Endodermal cell (in vitro differentiated cells): Measurements from ENCODE around the gene TBRG4. TPM values are rescaled to one million over a fixed set of nuclear protein-coding genes. Genes with fewer than 3 reads are reported as not detected.

Source experiments
- DNase-seq: peaks from one replicate; pipeline ENCODE4 v3.0.0-alpha.2; 2017
- H3K27ac ChIP-seq: 2 replicates; pipeline ENCODE4 v1.5.1; 2013; ENCODE audit warnings: mild to moderate bottlenecking, low read depth, low read length, moderate library complexity
- H3K27me3 ChIP-seq: 2 replicates; pipeline ENCODE4 v1.6.1; 2013; ENCODE audit warnings: mild to moderate bottlenecking, low read length, moderate library complexity; ENCODE audit not compliant: insufficient read depth, control insufficient read depth, poor library complexity, severe bottlenecking
- H3K36me3 ChIP-seq: 2 replicates; pipeline ENCODE4 v1.7.0; 2013; ENCODE audit warnings: mild to moderate bottlenecking, low read length, moderate library complexity; ENCODE audit not compliant: control insufficient read depth, insufficient read depth
- H3K4me1 ChIP-seq: one replicate; pipeline ENCODE4 v1.7.0; 2013; ENCODE audit warnings: low read length; ENCODE audit not compliant: control insufficient read depth, insufficient read depth
- H3K4me3 ChIP-seq: 2 replicates; pipeline ENCODE4 v1.5.1; 2013; ENCODE audit warnings: mild to moderate bottlenecking, low read length, moderate library complexity
- H3K9ac ChIP-seq: 2 replicates; pipeline ENCODE4 v1.6.1; 2013; ENCODE audit warnings: mild to moderate bottlenecking, low read length, moderate library complexity; ENCODE audit not compliant: poor library complexity, severe bottlenecking; ENCODE audit errors: extremely low read depth
- H3K9me3 ChIP-seq: 2 replicates; pipeline ENCODE4 v1.6.1; 2013; ENCODE audit warnings: mild to moderate bottlenecking, low read length, moderate library complexity; ENCODE audit not compliant: control insufficient read depth
- H3K27ac Mint-ChIP-seq: 2 replicates; pipeline ENCODE4 v1.8.0; 2020; ENCODE audit warnings: mixed read lengths
- H3K27me3 Mint-ChIP-seq: 2 replicates; pipeline ENCODE4 v1.8.0; 2021; ENCODE audit warnings: mild to moderate bottlenecking, mixed read lengths; ENCODE audit not compliant: insufficient read depth
- H3K36me3 Mint-ChIP-seq: 2 replicates; pipeline ENCODE4 v1.8.0; 2020; ENCODE audit warnings: low read depth, mixed read lengths
- H3K4me1 Mint-ChIP-seq: 2 replicates; pipeline ENCODE4 v1.8.0; 2020; ENCODE audit warnings: mixed read lengths
- H3K4me3 Mint-ChIP-seq: 2 replicates; pipeline ENCODE4 v1.8.0; 2020; ENCODE audit warnings: mild to moderate bottlenecking, moderate library complexity, mixed read lengths
- H3K9me3 Mint-ChIP-seq: 2 replicates; pipeline ENCODE4 v1.8.0; 2020; ENCODE audit warnings: mild to moderate bottlenecking, mixed read lengths
- CTCF ChIP-seq: fragments of 200-600 bp; sonication (generic); conservative IDR thresholded peaks from 2 replicates; pipeline ENCODE4 v1.5.0; 2021; ENCODE audit warnings: antibody characterized with exemption, mild to moderate bottlenecking
- WGBS, 2 experiments: methylation state at CpG; one replicate each; pipeline versions ENCODE4 v1.1.5 to v1.1.7; 2013; ENCODE audit warnings: missing lambda C conversion rate in 2 of 2, mixed read lengths in 1 of 2; ENCODE audit not compliant: insufficient coverage in 1 of 2, insufficient read length in 1 of 2; 5-methylcytosine and 5-hydroxymethylcytosine counted together
- total RNA-seq, 2 donors: library from RNA; stranded (reverse); fragmentation: NEBNext Ultra II Directional in 1 of 2; extraction: Animal tissue kit (Norgen Biotek cat#: 25700) in 1 of 2; gene quantifications; 2 replicates in 1 of 2; 3 replicates in 1 of 2; pipeline ENCODE4 v1.2.1, GENCODE V29; 2021

Gene TBRG4
- total RNA-seq, 2 donors from 2014 or later = 66.7 to 95.9 TPM

GRCh38 chr7:45107356-45107755 lies 4.1 kb downstream of the TBRG4 start:
- Mint-ChIP-seq H3K4me1 (peaks cover 6% of the 10 kb centered on the region), H3K27ac (no peak overlapping the region), H3K27me3 (no peaks in the 10 kb centered on the region), H3K9me3 (no peaks in the 10 kb centered on the region), H3K4me3 (no peak overlapping the region), H3K36me3 (peaks cover 57% of the 10 kb centered on the region)
- peaks cover 71% of the 10 kb centered on the region for H3K36me3 ChIP-seq
- no peak for DNase-seq
- H3K4me1 ChIP-seq = no peaks in the 10 kb centered on the region
- no peak overlapping the region for H3K4me3 ChIP-seq
- H3K27me3 ChIP-seq = no peaks in the 10 kb centered on the region
- H3K27ac ChIP-seq = no peak overlapping the region
- no peak for TF ChIP-seq CTCF
- WGBS, 2 experiments = 89 to 100% methylated on average over 1 to 3 of the region's 3 CpGs
- H3K9me3 ChIP-seq = no peaks in the 10 kb centered on the region
- no peak overlapping the region for H3K9ac ChIP-seq

- peak; percentile 27 for DNase-seq
- peaks cover 62% of the 10 kb centered on the region for H3K36me3 Mint-ChIP-seq
Measured at GRCh38 chr7:45106820-45107219, 4.7 kb downstream of the TBRG4 start.

GRCh38 chr7:45105588-45106188 lies 5.8 kb downstream of the TBRG4 start:
- Mint-ChIP-seq H3K4me3 (no peak overlapping the region), H3K27me3 (no peaks in the 10 kb centered on the region), H3K36me3 (peaks cover 70% of the 10 kb centered on the region), H3K27ac (no peak overlapping the region), H3K9me3 (no peaks in the 10 kb centered on the region), H3K4me1 (peaks cover 6% of the 10 kb centered on the region)
- Histone ChIP-seq H3K4me1 (no peaks in the 10 kb centered on the region), H3K9ac (no peak overlapping the region), H3K27me3 (no peaks in the 10 kb centered on the region), H3K27ac (no peak overlapping the region), H3K4me3 (no peak overlapping the region), H3K36me3 (peaks cover 87% of the 10 kb centered on the region), H3K9me3 (no peaks in the 10 kb centered on the region)
- 95 to 100% methylated on average over 2 to 8 of the region's 8 CpGs for WGBS, 2 experiments
- TF ChIP-seq CTCF = no peak
- peak; percentile 18 for DNase-seq

More at GRCh38 chr7:45106820-45107219, 4.7 kb downstream of the TBRG4 start:
- H3K4me3 Mint-ChIP-seq = no peak overlapping the region
- TF ChIP-seq CTCF = no peak
- Histone ChIP-seq H3K36me3 (peaks cover 75% of the 10 kb centered on the region), H3K27me3 (no peaks in the 10 kb centered on the region), H3K9me3 (no peaks in the 10 kb centered on the region), H3K27ac (no peak overlapping the region), H3K9ac (no peak overlapping the region), H3K4me3 (no peak overlapping the region), H3K4me1 (no peaks in the 10 kb centered on the region)
- H3K9me3 Mint-ChIP-seq = no peaks in the 10 kb centered on the region
- WGBS, 2 experiments = 82 to 100% methylated on average over 3 to 8 of the region's 8 CpGs
- peaks cover 6% of the 10 kb centered on the region for H3K4me1 Mint-ChIP-seq
- H3K27ac Mint-ChIP-seq = no peak overlapping the region
- H3K27me3 Mint-ChIP-seq = no peaks in the 10 kb centered on the region
